Stimulated activated CD8-positive, alpha-beta memory T cell treated with anti-CD3 and anti-CD28 coated beads, Interleukin-15, amount 100 ng/mL, for 48 hours (primary cell): Measurements from ENCODE around the gene LALBA.
"Not testable (repeated sequence)": the region's sequence is repeated elsewhere in the genome, so short reads cannot be mapped to it uniquely, and the experiment has no call there.

Experiments used
- DNase-seq, 2 donors: peaks; one replicate each; pipeline ENCODE4 v3.0.0-alpha.2; 2020; ENCODE audit warnings: low read depth in 2 of 2

The LALBA gene

GRCh38 chr12:48569946-48570345 is at the start of gene LALBA:
TSS of gene LALBA (minus strand) at chr12:48570046. CDS start at chr12:48570020, 26 bp downstream.
- DNase-seq, result no peak

GRCh38 chr12:48618541-48618940 is 48.7 kb upstream of the LALBA start:
- DNase-seq, result peak; percentile 51 to 53

GRCh38 chr12:48615681-48616080 is 45.8 kb upstream of the LALBA start:
- no peak for DNase-seq

GRCh38 chr12:48613321-48613720 is 43.5 kb upstream of the LALBA start:
- no peak for DNase-seq

GRCh38 chr12:48602192-48602989 is 32.5 kb upstream of the LALBA start:
- no peak for DNase-seq

- DNase-seq, result peak in 1 of 2 donors; percentile 4
Measured at GRCh38 chr12:48601013-48601756, 31.3 kb upstream of the LALBA start.

- no peak for DNase-seq
Measured at GRCh38 chr12:48600552-48600951, 30.7 kb upstream of the LALBA start.

GRCh38 chr12:48592591-48593086 is 22.8 kb upstream of the LALBA start:
- DNase-seq, result no peak

GRCh38 chr12:48586361-48586760 is 16.5 kb upstream of the LALBA start:
- DNase-seq, result no peak

- DNase-seq, result no peak
Measured at GRCh38 chr12:48583728-48584127, 13.9 kb upstream of the LALBA start.

- DNase-seq, result no peak
Measured at GRCh38 chr12:48580831-48581230, 11.0 kb upstream of the LALBA start.

- DNase-seq, result no peak
Measured at GRCh38 chr12:48572326-48572725, 2.5 kb upstream of the LALBA start.

GRCh38 chr12:48567731-48568130 is 2.1 kb downstream of the LALBA start:
- DNase-seq, result no peak

GRCh38 chr12:48557919-48558318 is 11.9 kb downstream of the LALBA start:
- no peak for DNase-seq

GRCh38 chr12:48556631-48557030 is 13.2 kb downstream of the LALBA start:
- DNase-seq, result no peak

- DNase-seq, result not testable (repeated sequence)
Measured at GRCh38 chr12:48553666-48554343, 16.0 kb downstream of the LALBA start.

GRCh38 chr12:48551636-48552035 is 18.2 kb downstream of the LALBA start:
- DNase-seq, result not testable (repeated sequence)

- DNase-seq, result not testable (repeated sequence)
Measured at GRCh38 chr12:48547012-48547411, 22.8 kb downstream of the LALBA start.

GRCh38 chr12:48545833-48546469 is 23.9 kb downstream of the LALBA start:
- DNase-seq, result no peak

- peak; percentile 20 to 36 for DNase-seq
Measured at GRCh38 chr12:48542300-48542928, 27.4 kb downstream of the LALBA start.

- no peak for DNase-seq
Measured at GRCh38 chr12:48536602-48537001, 33.2 kb downstream of the LALBA start.
